C4-2B (cell line): ENCODE measurements around the gene TMEM256.

Source experiments
- H3K27ac ChIP-seq: fragments of 450-650 bp; 2 replicates; pipeline ENCODE4 v1.5.1; 2017
- ZFX ChIP-seq: fragments of 450-650 bp; IDR thresholded peaks from 2 replicates; pipeline ENCODE4 v1.6.1; 2017
- TF ChIP-seq, protein P1 (sequence below): fragments of 450-650 bp; conservative IDR thresholded peaks from 2 replicates; pipeline ENCODE4 v1.5.1; 2017; ENCODE audit warnings: mild to moderate bottlenecking

Gene TMEM256

DNA sequence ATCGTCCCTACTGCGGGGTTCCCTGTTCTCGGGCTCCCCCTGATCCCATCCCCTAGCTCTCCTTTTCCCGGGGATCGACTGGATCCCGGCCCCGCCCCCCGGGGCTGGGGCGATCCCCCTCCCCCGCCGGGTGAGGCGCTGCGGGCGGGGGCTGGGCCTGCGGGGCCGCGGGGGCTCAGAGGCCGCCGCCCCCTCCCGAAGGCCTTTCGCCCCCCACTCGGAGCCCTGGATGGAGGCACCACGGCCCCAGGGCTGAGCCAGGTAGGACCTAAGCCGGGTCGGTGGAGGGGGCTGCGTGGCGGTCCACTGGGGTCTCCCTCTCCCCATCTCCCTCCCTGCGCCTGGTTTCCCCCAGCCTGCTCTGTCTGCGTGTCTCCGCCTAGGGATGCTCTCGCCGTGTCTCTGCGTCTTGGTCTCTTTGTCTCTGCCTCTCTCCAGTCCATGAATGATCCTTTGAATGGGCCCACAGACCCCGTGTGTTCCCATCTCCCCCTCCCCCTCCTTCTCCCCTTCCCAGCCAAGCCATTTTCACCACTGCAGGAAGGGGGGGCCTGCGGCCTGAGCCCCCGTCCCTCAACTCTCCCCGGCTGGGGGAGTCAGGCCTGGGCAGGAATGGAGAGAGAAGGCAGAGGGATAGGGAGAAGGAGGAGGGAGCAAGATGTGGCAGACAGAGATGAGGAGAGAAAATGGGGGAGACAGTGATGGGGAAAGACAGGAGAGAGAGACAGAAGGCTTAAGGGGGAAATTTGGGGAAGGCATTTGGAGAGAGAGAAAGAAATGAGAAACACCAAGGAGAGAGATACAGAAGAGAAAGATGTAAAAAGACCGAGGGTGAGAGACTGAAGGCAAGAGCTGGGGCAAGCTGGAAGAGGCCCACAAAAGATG lies 1.7 kb upstream of the TMEM256 start:
- H3K27ac ChIP-seq, result peak overlapping the region; percentile 86
- no peak for TF ChIP-seq ZFX
- TF ChIP-seq, protein P1, sequence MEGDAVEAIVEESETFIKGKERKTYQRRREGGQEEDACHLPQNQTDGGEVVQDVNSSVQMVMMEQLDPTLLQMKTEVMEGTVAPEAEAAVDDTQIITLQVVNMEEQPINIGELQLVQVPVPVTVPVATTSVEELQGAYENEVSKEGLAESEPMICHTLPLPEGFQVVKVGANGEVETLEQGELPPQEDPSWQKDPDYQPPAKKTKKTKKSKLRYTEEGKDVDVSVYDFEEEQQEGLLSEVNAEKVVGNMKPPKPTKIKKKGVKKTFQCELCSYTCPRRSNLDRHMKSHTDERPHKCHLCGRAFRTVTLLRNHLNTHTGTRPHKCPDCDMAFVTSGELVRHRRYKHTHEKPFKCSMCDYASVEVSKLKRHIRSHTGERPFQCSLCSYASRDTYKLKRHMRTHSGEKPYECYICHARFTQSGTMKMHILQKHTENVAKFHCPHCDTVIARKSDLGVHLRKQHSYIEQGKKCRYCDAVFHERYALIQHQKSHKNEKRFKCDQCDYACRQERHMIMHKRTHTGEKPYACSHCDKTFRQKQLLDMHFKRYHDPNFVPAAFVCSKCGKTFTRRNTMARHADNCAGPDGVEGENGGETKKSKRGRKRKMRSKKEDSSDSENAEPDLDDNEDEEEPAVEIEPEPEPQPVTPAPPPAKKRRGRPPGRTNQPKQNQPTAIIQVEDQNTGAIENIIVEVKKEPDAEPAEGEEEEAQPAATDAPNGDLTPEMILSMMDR, result no peak

- TF ChIP-seq, protein P1, result no peak
- no peak for TF ChIP-seq ZFX
- H3K27ac ChIP-seq, result peak overlapping the region; percentile 86
These were observed 946 bp upstream of the TMEM256 start for GRCh38 chr17:7404737-7405349.

- peak overlapping the region; percentile 86 for H3K27ac ChIP-seq
- TF ChIP-seq, protein P1, result no peak
- 0 out of 2 replicates have a peak, but pooled peaks have one; percentile 13 for TF ChIP-seq ZFX
These were observed 245 bp downstream of the TMEM256 start for GRCh38 chr17:7403727-7403976.

DNA sequence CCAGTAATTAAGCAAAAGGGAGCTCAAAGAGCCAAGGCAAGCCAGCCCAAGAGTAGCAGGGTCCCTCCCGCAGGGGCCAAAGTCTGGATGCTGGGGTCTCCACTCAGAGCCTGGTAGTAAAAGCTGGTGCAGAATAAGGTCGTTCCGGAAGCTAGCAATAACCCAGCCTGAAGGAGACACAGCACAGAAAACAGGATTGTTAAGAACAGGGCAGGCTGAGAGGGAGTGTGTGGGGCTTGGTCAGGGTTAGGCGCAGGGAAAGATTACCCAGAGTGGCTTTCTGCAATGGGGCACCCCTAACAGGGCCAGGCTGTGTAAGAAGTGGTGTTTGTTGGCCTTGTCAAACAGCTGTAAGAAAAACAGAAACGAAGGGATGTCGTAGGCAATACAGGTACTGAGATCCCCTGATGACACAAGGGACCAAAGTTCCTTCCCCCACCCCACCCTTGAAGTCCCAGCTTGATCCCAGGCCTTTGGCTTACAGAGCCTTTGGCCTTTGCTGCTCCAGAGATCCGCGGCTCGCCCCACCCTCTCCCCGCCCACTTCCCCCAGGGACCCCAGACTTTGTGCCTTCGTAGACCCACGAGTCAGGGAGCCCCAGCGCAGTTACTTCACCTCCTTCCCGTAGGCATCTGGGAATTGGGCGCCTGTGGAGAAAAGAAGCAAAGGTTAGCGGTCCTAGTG lies 712 bp downstream of the TMEM256 start:
- no peak for TF ChIP-seq ZFX
- TF ChIP-seq, protein P1, result no peak
- peak overlapping the region; percentile 86 for H3K27ac ChIP-seq

GRCh38 chr17:7398612-7399011 lies 5.3 kb downstream of the TMEM256 start:
- H3K27ac ChIP-seq, result no peak overlapping the region
- TF ChIP-seq, protein P1, result no peak
- TF ChIP-seq ZFX, result no peak

GRCh38 chr17:7396147-7396546 lies 7.8 kb downstream of the TMEM256 start:
- TF ChIP-seq, protein P1, result no peak
- TF ChIP-seq ZFX, result no peak
- H3K27ac ChIP-seq, result no peak overlapping the region
